Spinal cord (tissue), 10 donors: ENCODE measurements around the gene BBS7. TPM values are rescaled to one million over a fixed set of nuclear protein-coding genes. Genes with fewer than 3 reads are reported as not detected.

ENCODE experiments used
- DNase-seq, 6 donors: peaks; one replicate each; pipeline versions ENCODE4 v3.0.0 to v3.0.0-alpha.2; 2013 to 2015; ENCODE audit warnings: low spot score in 6 of 6, low read depth in 4 of 6
- H3K27ac ChIP-seq: one replicate; pipeline ENCODE4 v1.5.1; 2013; ENCODE audit warnings: low read depth, low read length, control low read depth
- H3K27me3 ChIP-seq: one replicate; pipeline ENCODE4 v1.6.1; 2013; ENCODE audit warnings: low read length; ENCODE audit not compliant: control insufficient read depth, insufficient read depth
- H3K36me3 ChIP-seq: one replicate; pipeline ENCODE4 v1.6.1; 2013; ENCODE audit warnings: low read length; ENCODE audit not compliant: control insufficient read depth, insufficient read depth
- H3K4me1 ChIP-seq: one replicate; pipeline ENCODE4 v1.6.1; 2013; ENCODE audit warnings: low read length; ENCODE audit not compliant: control insufficient read depth, insufficient read depth
- H3K4me3 ChIP-seq: one replicate; pipeline ENCODE4 v1.5.1; 2013; ENCODE audit warnings: low read depth, low read length, control low read depth
- H3K9me3 ChIP-seq: one replicate; pipeline ENCODE4 v1.6.1; 2013; ENCODE audit warnings: low read length; ENCODE audit not compliant: control insufficient read depth, insufficient read depth
- WGBS: methylation state at CpG from one replicate; pipeline ENCODE4 v1.1.5; 2013; ENCODE audit warnings: missing lambda C conversion rate; ENCODE audit not compliant: insufficient coverage; 5-methylcytosine and 5-hydroxymethylcytosine counted together
- polyA plus RNA-seq, 2 donors: library from polyadenylated mRNA; unstranded; fragments of 120-200 nt; gene quantifications; one replicate each; pipeline ENCODE4 v1.2.1, GENCODE V29; 2013; ENCODE audit not compliant: insufficient read length in 2 of 2
- total RNA-seq, 2 donors: library from RNA; depleted of rRNA in 1 of 2; stranded (reverse); fragments of 120-200 nt in 1 of 2; fragments of >200 nt in 1 of 2; gene quantifications; one replicate each; pipeline versions ENCODE4 v1.2.3 to v1.2.4, GENCODE V29; 2013 to 2014
- donor health status: healthy.

Gene BBS7
- total and polyA plus RNA-seq, 4 donors, result 24.9 to 48.0 (median 31.5) TPM

DNA sequence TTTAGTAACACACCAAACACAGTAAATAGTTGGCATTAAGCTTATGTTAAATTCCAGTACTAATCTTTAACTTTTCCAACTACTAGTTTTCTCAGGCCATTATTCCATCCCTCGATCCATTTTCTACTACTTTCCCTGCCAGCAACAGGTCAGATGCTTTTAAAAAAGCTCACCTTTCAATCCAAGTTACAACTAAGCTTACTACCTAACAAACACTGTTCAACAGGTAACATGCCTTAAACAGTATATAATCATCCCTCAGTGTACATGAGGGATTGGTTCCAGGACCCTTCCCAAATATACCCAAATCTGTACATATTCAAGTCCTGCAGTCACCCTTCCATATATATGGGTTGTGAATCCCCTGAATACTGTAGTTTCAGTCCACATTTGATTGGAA, 52.1 kb downstream of the BBS7 start:
- WGBS, result 100% methylated on average over 1 of the region's 1 CpG
- DNase-seq, result no peak

DNA sequence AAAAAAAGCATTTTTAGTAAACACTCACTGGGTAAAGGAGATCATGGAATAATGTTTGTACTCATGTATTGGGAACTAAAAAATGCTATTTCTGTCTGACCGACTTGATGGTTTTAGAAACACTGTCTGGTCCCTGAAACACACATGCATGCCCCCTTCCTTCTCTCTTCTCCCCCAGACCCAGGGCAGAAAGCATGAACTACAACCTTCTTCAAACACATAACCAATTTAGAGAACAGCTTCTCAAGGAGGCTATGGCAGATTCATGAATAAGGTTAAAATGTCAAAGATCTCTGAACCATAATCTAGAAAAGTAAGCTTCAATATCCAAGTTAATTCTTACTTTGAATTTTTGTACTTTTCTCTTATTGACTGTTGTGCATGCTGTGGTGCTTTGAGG, 52.6 kb downstream of the BBS7 start:
- Histone ChIP-seq H3K36me3 (peaks cover 4% of the 10 kb centered on the region), H3K27ac (no peak overlapping the region), H3K4me3 (no peak overlapping the region), H3K9me3 (no peaks in the 10 kb centered on the region), H3K4me1 (no peaks in the 10 kb centered on the region), H3K27me3 (no peaks in the 10 kb centered on the region)
- no CpG with 5 or more reads among the region's 1 CpG for WGBS
- no peak for DNase-seq

More for the DNA sequence above, 52.1 kb downstream of the BBS7 start:
- H3K4me1 ChIP-seq, result peaks cover 4% of the 10 kb centered on the region
- H3K9me3 ChIP-seq, result no peaks in the 10 kb centered on the region
- no peaks in the 10 kb centered on the region for H3K27me3 ChIP-seq
- H3K36me3 ChIP-seq, result peaks cover 3% of the 10 kb centered on the region
- H3K27ac ChIP-seq, result no peak overlapping the region
- H3K4me3 ChIP-seq, result no peak overlapping the region

GRCh38 chr4:121817006-121817405, 53.3 kb downstream of the BBS7 start:
- Histone ChIP-seq H3K27ac (no peak overlapping the region), H3K27me3 (no peaks in the 10 kb centered on the region), H3K36me3 (peaks cover 8% of the 10 kb centered on the region), H3K4me3 (no peak overlapping the region), H3K9me3 (no peaks in the 10 kb centered on the region), H3K4me1 (no peaks in the 10 kb centered on the region)
- no peak for DNase-seq
- WGBS, result no CpG with 5 or more reads among the region's 3 CpGs

DNA sequence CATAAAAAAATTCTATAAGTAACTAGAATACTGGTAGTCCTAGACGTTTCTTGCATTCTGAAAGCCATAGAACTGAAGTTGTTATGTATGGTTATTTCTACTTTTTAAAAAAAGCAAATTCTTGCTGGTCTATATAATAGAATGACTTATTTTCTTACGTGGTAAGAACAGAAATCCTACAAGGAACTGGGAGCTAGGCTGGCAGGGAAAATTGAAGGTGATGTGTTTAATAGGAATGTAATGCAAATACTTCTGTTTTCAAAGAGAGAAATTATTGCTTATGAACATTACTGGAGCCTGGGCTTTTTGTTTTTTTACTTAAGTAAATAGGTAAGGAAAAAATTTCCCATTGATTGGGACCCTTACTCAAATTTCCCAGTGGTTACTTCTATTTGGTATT, 55.5 kb downstream of the BBS7 start:
- Histone ChIP-seq H3K4me1 (no peaks in the 10 kb centered on the region), H3K9me3 (no peaks in the 10 kb centered on the region), H3K4me3 (no peak overlapping the region), H3K27ac (no peak overlapping the region), H3K36me3 (peaks cover 16% of the 10 kb centered on the region), H3K27me3 (no peaks in the 10 kb centered on the region)
- no peak for DNase-seq
- WGBS, result no CpG with 5 or more reads among the region's 2 CpGs

DNA sequence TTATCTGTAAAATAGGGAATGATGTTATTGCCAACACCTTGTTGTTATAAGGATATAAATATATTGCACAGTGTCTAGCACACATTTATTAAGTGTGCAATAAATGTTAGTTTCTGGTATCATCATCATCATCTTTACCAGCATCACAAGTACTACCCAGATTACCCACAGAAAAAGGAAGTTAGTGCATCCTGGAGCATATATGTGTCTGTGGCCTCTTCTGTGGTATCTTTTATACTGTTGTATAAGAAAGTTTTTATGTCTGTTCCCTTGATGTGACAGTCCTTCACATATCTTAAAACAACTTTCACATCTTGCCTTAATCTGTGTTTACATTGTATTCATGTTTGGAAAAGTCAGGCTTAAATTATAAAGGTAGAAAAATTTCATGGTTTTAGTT, 59.2 kb downstream of the BBS7 start:
- Histone ChIP-seq H3K27ac (no peak overlapping the region), H3K9me3 (no peaks in the 10 kb centered on the region), H3K27me3 (no peaks in the 10 kb centered on the region), H3K36me3 (peaks cover 26% of the 10 kb centered on the region), H3K4me1 (no peaks in the 10 kb centered on the region), H3K4me3 (no peak overlapping the region)
- no peak for DNase-seq

DNA sequence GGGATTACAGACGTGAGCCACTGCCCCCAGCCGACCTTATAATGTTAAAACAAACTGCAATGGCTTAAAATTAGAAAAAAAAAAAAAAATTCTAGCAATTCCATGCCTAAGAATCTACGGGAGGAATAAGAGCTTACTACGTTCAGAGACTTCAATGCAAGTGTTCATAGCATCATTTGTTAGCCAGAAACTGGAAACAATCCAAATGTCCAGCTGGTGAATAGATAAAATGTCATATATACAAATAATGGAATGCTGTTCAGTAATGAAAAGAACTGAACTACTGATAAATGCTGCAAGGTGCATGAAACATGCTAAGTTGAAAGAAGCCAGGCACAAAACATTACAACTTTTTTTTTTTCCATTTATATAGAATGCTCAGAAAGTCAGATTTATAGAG, 63.9 kb downstream of the BBS7 start:
- Histone ChIP-seq H3K4me3 (no peak overlapping the region), H3K27ac (no peak overlapping the region), H3K36me3 (peaks cover 28% of the 10 kb centered on the region), H3K9me3 (no peaks in the 10 kb centered on the region), H3K27me3 (no peaks in the 10 kb centered on the region), H3K4me1 (no peaks in the 10 kb centered on the region)
- no peak for DNase-seq
- no CpG with 5 or more reads among the region's 4 CpGs for WGBS

DNA sequence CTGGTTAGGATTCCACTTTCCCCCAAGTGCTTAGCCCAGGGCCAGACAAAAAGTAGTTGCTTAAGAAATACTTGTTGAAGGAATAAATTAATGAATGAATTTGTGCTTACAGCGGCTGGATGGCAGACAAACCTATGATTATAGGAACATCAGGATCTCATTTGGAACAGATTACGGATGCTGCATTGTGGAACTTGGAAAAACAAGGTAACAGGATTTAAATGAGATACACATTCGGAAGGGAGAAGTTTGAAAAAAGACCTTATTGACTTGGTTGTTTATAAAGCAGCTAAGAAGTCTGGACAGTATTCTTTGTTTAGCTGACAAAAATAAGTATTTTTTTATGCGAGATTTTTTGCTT, 68.6 kb downstream of the BBS7 start:
- no peak for DNase-seq
- WGBS, result 33% methylated on average over 3 of the region's 4 CpGs
- Histone ChIP-seq H3K4me3 (peak overlapping the region; percentile 94), H3K36me3 (peaks cover 12% of the 10 kb centered on the region), H3K27me3 (no peaks in the 10 kb centered on the region), H3K9me3 (no peaks in the 10 kb centered on the region), H3K4me1 (no peaks in the 10 kb centered on the region), H3K27ac (peak overlapping the region; percentile 79)

DNA sequence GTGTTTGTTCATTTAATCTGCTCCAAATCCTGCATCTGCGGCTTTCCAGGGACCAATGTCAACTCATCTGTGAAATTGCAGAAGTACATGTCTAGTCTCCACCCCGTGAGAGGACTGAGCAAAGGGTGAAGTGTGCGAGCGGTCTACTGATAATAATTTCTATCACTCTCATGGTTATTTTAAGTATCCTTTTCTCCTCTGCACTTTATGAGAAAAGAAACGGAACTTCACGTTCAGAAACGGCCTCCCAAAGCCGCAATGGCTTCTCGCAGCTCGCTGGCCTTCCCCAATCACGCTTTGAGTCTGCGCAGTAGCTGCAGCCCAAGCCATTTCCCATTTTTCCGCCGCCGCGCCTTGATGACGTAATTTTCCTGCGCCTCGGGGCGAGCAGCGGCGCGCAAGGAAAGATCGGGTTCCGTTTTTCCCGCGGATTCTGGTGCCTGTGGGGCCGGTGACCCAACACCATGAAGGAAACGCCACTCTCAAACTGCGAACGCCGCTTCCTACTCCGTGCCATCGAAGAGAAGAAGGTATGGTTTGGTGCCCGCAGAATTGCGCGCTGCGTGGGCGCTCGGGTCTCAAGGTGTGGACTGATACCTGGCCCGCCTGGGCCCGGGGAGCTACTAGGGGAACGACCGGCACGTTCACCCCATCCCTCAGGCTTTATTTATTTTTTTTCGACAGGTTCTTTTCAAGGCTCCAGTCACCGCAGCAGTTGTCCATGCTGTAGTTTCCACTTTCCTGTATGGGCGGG, 69.1 kb downstream of the BBS7 start, which contains the start of gene EXOSC9:
EXOSC9 (plus strand) TSS at position 363 of the 754 bp plus-strand sequence; CDS start at position 465, 102 bp downstream.
- no peaks in the 10 kb centered on the region for H3K4me1 ChIP-seq
- H3K27ac ChIP-seq, result peak within 1 kb of the TSS; percentile 79
- under 1% methylated on average over 43 of the region's 48 CpGs for whole genome bisulfite sequencing
- H3K4me3 ChIP-seq, result peak within 1 kb of the TSS; percentile 94
- no peaks in the 10 kb centered on the region for H3K9me3 ChIP-seq
- DNase-seq, result peak; percentile 95 to 99 (median 96)
- H3K27me3 ChIP-seq, result no peaks in the 10 kb centered on the region
- H3K36me3 ChIP-seq, result peaks cover 10% of the 10 kb centered on the region

DNA sequence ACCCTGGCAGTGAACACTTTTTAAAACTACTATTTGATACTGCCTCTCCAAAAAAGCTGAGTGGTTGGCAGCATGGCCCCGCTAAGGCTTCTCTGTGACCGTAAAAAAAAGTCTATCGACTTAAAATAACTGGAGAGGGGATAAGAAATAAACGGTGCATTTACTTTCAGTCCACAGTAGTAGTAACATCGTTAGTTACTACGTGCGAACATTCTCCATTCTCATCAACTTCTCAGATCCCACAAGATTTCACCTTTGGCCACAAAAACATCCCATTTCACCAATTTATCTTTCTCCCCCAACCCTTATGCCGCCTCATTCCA, 69.7 kb downstream of the BBS7 start:
- peak overlapping the region; percentile 94 for H3K4me3 ChIP-seq
- 58% methylated on average over 4 of the region's 8 CpGs for WGBS

GRCh38 chr4:121799867-121800501, 70.3 kb downstream of the BBS7 start:
- Histone ChIP-seq H3K4me1 (no peaks in the 10 kb centered on the region), H3K27ac (no peak overlapping the region), H3K4me3 (no peak overlapping the region), H3K36me3 (peaks cover 4% of the 10 kb centered on the region), H3K27me3 (no peaks in the 10 kb centered on the region), H3K9me3 (no peaks in the 10 kb centered on the region)
- WGBS, result 67% methylated on average over 1 of the region's 3 CpGs
- DNase-seq, result no peak

More for the DNA sequence above, 69.7 kb downstream of the BBS7 start:
- peak overlapping the region; percentile 79 for H3K27ac ChIP-seq
- no peaks in the 10 kb centered on the region for H3K4me1 ChIP-seq
- H3K9me3 ChIP-seq, result no peaks in the 10 kb centered on the region
- no peak for DNase-seq
- H3K36me3 ChIP-seq, result peaks cover 6% of the 10 kb centered on the region
- no peaks in the 10 kb centered on the region for H3K27me3 ChIP-seq
